Non-pigmented ciliary epithelial cell (primary cell): ENCODE measurements around the gene CCDC91.
A peak's percentile ranks its signal among the peaks of the same experiment; 100 is the strongest.
"Not testable (repeated sequence)": the region's sequence is repeated elsewhere in the genome, so short reads cannot be mapped to it uniquely, and the experiment has no call there.

Experiments used
- DNase-seq: peaks from one replicate; pipeline ENCODE4 v3.0.0-alpha.2; 2010; ENCODE audit warnings: low read depth

Gene CCDC91

GRCh38 chr12:28294300-28294699, 104.0 kb downstream of the CCDC91 start:
- DNase-seq: no peak

GRCh38 chr12:28296287-28296686, 106.0 kb downstream of the CCDC91 start:
- no peak for DNase-seq

GRCh38 chr12:28303192-28303591, 112.9 kb downstream of the CCDC91 start:
- DNase-seq: no peak

- no peak for DNase-seq
Observed at GRCh38 chr12:28306535-28306934, 116.3 kb downstream of the CCDC91 start.

GRCh38 chr12:28308891-28309290, 118.6 kb downstream of the CCDC91 start:
- DNase-seq: no peak

GRCh38 chr12:28313631-28314030, 123.4 kb downstream of the CCDC91 start:
- no peak for DNase-seq

GRCh38 chr12:28316049-28316448, 125.8 kb downstream of the CCDC91 start:
- DNase-seq: no peak

- no peak for DNase-seq
Observed at GRCh38 chr12:28318273-28318672, 128.0 kb downstream of the CCDC91 start.

GRCh38 chr12:28320353-28320752, 130.1 kb downstream of the CCDC91 start:
- DNase-seq: no peak

- no peak for DNase-seq
Observed at GRCh38 chr12:28327722-28328121, 137.5 kb downstream of the CCDC91 start.

GRCh38 chr12:28328967-28329366, 138.7 kb downstream of the CCDC91 start:
- no peak for DNase-seq

- DNase-seq: not testable (repeated sequence)
Observed at GRCh38 chr12:28329727-28330126, 139.5 kb downstream of the CCDC91 start.

GRCh38 chr12:28330232-28330631, 140.0 kb downstream of the CCDC91 start:
- DNase-seq: not testable (repeated sequence)

GRCh38 chr12:28331130-28331529, 140.9 kb downstream of the CCDC91 start:
- DNase-seq: no peak

- DNase-seq: peak; percentile 26
Observed at GRCh38 chr12:28340261-28341045, 150.2 kb downstream of the CCDC91 start.

GRCh38 chr12:28343713-28344112, 153.5 kb downstream of the CCDC91 start:
- no peak for DNase-seq

- no peak for DNase-seq
Observed at GRCh38 chr12:28346567-28346966, 156.3 kb downstream of the CCDC91 start.

- DNase-seq: no peak
Observed at GRCh38 chr12:28349196-28349595, 158.9 kb downstream of the CCDC91 start.

GRCh38 chr12:28350502-28350901, 160.2 kb downstream of the CCDC91 start:
- no peak for DNase-seq

GRCh38 chr12:28351414-28351813, 161.2 kb downstream of the CCDC91 start:
- no peak for DNase-seq

- DNase-seq: no peak
Observed at GRCh38 chr12:28355161-28355560, 164.9 kb downstream of the CCDC91 start.

- no peak for DNase-seq
Observed at GRCh38 chr12:28360253-28360652, 170.0 kb downstream of the CCDC91 start.

- no peak for DNase-seq
Observed at GRCh38 chr12:28367326-28367725, 177.1 kb downstream of the CCDC91 start.

- DNase-seq: no peak
Observed at GRCh38 chr12:28367993-28368392, 177.7 kb downstream of the CCDC91 start.
